ENCODE data around the gene SETD5. TPM values are rescaled to one million over a fixed set of nuclear protein-coding genes. Genes with fewer than 3 reads are reported as not detected.
"Not testable (repeated sequence)": the region's sequence is repeated elsewhere in the genome, so short reads cannot be mapped to it uniquely, and the experiment has no call there.

Gene SETD5
- total RNA-seq, 1 experiment from 2014 or later: 18.4 TPM

DNA sequence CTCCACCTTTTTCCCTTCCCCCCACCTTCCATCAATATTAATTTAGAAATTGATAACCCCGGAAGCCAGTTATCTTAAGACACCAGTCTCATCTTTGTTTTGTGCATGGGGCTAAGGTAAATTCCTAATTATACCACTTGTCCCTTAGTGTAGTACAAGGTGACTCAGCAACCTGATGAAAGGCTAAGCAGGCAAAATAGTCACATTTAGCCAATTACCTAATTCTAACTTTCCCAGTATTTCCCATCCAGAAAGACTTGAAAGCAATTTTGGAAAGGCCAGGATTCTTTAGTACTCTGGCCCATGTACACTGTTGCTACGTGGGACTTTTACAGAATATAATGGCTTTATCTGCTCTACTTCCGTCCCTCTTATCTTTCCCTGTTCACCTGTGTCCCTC, 72.6 kb downstream of the SETD5 start:
- Histone ChIP-seq H3K36me3 (peaks cover 87% of the 10 kb centered on the region), H3K27me3 (no peaks in the 10 kb centered on the region), H3K9me3 (no peaks in the 10 kb centered on the region), H3K4me3 (no peak overlapping the region)
- DNase-seq: no peak

DNA sequence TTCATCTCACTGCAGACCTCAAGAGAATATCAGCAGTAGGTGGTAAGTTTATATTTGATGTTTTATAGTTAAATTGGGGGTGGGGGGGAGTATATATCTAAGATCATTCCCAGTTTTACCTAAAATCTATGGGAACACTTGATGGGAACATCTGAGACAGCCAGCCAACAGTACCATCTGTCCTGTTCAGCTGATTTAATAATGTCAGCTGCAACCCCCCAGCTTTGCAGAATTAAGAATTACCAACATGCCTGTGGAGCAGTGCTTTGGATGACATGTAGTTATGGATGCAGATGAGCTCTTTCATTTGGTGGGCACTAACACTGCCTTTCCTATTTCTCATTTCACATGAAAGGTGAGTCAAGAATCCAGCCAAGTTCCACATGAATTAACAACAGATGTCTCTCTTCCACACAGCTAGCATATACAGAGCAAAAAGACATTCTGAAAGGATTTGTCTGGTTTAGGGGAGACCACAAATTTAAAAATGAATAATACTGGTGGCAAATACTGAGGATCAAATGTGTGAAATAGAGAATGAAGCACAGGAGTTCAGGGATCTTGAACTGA, 76.2 kb downstream of the SETD5 start:
- Histone ChIP-seq H3K4me3 (no peak overlapping the region), H3K9me3 (no peaks in the 10 kb centered on the region), H3K27me3 (no peaks in the 10 kb centered on the region), H3K36me3 (peaks cover 85% of the 10 kb centered on the region)
- DNase-seq: no peak

DNA sequence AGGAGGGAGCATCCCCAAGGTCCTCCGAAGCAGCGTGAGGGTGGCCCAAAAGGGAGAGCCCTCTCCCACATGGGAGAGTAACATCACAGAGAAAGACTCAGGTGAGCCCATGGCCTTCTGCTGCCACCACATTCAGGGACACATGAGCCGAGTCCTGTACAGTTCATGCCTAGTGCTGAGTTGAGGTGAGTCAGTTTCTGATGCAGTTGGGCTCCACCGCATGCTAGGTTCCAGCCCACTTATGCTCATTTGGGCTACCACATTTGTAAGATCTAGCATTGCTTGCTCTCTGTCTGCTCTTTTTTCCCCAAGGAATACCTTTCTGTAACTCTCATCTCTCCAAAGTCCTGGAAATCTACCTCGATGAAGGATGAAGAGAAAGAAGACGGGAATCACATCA, 77.1 kb downstream of the SETD5 start:
- no peaks in the 10 kb centered on the region for H3K27me3 ChIP-seq
- no peaks in the 10 kb centered on the region for H3K9me3 ChIP-seq
- H3K36me3 ChIP-seq: peaks cover 82% of the 10 kb centered on the region
- no peak for DNase-seq
- H3K4me3 ChIP-seq: no peak overlapping the region

DNA sequence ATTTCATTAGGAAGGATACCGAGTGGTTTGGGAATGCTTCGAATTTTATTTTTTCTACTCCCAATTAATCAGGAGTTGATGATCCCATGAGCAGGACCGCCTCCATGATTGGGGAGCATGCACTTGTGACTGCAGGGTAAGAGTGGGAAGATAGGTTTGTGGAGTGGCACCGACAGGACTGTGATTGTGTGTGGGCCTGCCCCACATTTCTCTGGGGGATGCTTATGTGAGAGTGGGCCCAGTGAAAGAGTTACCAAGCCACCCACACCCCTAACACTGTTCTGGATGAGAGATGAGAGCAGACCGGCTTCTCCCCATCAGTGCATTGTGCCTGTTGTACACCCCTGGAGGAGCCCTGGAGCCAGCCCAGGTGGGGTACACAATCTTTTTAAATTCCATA, 79.5 kb downstream of the SETD5 start:
- Histone ChIP-seq H3K27me3 (no peaks in the 10 kb centered on the region), H3K9me3 (no peaks in the 10 kb centered on the region), H3K36me3 (peaks cover 68% of the 10 kb centered on the region), H3K4me3 (no peak overlapping the region)
- DNase-seq: no peak

DNA sequence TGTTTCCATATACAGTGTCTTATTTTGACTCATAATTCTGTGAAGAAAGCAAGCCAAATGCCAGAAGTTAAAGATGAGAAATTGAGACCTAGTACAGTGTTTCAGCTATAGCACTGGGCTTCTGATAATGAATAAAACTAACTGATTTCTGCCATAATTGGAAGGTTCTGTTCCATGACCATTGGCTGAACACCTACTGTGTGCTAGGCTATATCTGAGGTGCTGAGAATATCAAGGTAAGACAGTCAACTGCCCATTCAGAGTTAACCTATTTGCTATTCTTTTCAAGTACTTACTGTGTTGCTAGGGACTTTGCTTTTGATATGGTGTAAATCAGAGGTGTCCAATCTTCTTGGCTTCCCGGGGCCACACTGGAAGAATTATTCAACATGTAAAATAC, 82.8 kb downstream of the SETD5 start:
- H3K4me3 ChIP-seq: no peak overlapping the region
- H3K27me3 ChIP-seq: no peaks in the 10 kb centered on the region
- H3K9me3 ChIP-seq: no peaks in the 10 kb centered on the region
- peaks cover 43% of the 10 kb centered on the region for H3K36me3 ChIP-seq
- no peak for DNase-seq

DNA sequence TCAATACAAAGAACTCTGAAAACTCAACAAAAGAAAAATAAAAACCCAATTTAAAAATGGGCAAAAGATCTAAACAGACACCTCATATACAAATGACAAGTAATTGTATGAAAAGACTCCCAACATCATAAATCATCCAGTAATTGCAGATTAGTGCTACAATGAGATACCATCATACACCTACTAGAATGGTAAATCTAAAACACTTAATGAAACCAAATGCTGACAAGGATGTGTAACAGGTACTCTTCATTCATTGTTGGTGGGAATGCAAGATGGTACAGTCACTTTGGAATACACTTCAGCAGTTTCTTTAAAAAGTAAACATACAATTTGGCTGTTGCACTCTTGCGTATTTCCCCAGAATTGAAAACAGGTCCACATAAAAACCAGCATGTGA, 87.8 kb downstream of the SETD5 start:
- H3K9me3 ChIP-seq: no peaks in the 10 kb centered on the region
- no peak for DNase-seq
- H3K4me3 ChIP-seq: no peak overlapping the region
- no peaks in the 10 kb centered on the region for H3K27me3 ChIP-seq
- H3K36me3 ChIP-seq: peaks cover 18% of the 10 kb centered on the region

DNA sequence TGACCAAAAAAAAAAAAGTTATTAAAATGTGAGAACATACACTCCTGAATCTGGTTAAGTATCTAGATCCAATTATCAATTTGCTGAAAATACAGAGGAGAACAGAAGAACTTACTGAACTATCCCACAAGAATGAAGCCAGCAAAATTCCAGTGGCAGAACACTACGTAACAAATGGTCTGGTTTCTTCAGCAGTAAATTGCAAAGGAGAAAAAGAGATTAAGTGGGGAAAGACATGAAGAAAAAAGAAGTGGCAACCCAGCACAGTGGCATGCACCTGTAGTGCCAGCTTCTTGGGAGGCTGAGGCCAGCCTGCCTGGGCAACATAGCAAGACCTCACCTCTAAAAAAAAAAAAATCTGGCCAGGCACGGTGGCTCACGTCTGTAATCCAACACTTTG, 94.1 kb downstream of the SETD5 start:
- Histone ChIP-seq H3K27me3 (no peaks in the 10 kb centered on the region), H3K9me3 (no peaks in the 10 kb centered on the region), H3K4me3 (no peak overlapping the region), H3K36me3 (no peaks in the 10 kb centered on the region)
- DNase-seq: no peak

DNA sequence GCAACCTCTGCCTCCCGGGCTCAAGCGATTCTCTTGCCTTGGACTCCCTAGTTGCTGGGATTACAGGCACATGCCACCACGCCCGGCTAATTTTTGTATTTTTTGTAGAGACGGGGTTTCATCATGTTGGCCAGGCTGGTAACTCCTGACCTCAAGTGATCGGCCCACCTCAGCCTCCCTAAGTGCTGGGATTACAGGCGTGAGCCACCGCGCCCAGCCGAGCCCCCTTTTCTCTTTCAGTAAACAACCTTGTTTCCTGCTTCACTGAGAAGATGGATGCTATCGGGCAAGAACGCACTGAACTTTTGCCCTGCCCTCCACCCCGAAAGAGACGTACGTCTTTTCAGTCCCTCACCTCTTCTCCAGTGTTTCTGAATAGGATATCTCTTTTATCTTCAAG, 96.6 kb downstream of the SETD5 start:
- H3K9me3 ChIP-seq, H3K27me3 ChIP-seq, H3K36me3 ChIP-seq, DNase-seq, H3K4me3 ChIP-seq: not testable (repeated sequence)

DNA sequence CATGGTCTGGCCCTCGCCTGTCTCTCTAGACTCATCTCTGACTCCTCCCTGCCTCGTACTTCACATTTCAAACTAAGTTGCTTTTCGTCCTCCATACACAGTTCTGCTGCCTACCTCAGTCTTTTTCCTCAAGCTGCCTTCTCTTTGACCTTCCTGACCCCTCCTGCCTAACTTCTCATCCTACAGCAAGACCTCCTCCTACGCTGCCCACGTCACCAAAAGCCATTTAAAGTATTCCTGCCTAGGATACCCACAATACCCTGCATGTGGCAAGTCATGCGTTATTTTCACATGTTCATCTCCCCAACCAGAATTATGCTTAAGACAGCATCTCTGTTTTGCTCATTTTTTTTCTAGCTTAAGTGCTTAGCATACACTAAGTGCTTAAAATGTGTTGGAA, 99.5 kb downstream of the SETD5 start:
- DNase-seq: no peak
- Histone ChIP-seq H3K27me3 (no peaks in the 10 kb centered on the region), H3K9me3 (no peaks in the 10 kb centered on the region), H3K4me3 (no peak overlapping the region), H3K36me3 (no peaks in the 10 kb centered on the region)

DNA sequence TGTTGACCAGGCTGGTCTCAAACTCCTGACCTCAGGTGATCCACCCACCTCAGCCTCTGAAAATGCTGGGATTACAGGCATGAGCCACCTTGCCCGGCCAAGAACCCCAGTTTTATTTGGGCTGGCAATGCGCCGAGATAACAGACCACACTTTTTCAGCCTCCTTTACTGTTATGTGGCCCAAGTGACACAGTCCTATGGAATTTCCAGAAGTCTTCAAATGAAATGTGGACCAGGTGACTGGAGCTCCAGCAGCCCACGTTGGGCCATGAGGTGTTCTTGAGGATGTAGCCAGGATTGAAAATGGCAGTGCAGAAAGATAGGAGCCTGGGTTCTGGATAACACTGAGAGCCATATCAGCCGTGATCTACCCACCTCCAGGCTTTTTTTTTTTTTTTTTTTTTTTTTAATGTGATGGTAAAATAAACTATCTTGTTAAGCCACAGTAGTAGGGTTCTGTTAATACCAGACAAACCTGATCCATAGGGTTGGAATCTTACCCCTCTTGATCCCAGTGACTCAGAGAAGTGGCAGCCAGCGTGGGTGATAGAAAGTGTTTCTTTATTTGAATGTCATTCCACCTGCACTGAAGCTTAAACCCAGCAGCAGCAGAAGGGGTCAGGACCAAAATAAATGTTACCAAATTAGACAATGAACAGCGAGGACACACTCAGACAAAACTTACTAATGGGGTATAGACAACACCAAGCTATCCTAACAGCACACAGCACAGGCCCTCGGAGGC, 100.6 kb downstream of the SETD5 start:
- no peaks in the 10 kb centered on the region for H3K27me3 ChIP-seq
- peak; percentile 16 for DNase-seq
- no peaks in the 10 kb centered on the region for H3K36me3 ChIP-seq
- H3K9me3 ChIP-seq: no peaks in the 10 kb centered on the region
- H3K4me3 ChIP-seq: no peak overlapping the region

DNA sequence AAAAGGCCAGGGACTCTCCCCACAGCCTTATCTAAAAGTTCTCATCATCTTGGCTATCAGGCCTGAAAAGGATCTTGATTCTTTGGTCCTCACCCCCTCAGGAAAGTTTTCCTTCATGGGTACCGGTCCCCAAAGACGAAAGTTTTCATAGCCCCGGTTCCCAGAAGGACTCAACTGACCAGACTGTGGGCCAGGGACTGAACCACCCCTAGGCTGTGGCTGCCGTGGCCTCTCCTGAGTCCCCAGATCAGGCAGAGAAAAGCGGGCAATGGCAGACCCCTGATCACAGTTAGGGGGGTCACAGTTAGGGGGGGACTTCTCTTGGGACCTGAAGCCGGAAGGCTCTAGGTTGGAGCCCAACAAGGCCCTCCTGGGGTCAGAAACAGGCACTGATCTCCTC, 101.4 kb downstream of the SETD5 start:
- Histone ChIP-seq H3K9me3 (no peaks in the 10 kb centered on the region), H3K36me3 (no peaks in the 10 kb centered on the region), H3K27me3 (no peaks in the 10 kb centered on the region), H3K4me3 (no peak overlapping the region)
- no peak for DNase-seq

DNA sequence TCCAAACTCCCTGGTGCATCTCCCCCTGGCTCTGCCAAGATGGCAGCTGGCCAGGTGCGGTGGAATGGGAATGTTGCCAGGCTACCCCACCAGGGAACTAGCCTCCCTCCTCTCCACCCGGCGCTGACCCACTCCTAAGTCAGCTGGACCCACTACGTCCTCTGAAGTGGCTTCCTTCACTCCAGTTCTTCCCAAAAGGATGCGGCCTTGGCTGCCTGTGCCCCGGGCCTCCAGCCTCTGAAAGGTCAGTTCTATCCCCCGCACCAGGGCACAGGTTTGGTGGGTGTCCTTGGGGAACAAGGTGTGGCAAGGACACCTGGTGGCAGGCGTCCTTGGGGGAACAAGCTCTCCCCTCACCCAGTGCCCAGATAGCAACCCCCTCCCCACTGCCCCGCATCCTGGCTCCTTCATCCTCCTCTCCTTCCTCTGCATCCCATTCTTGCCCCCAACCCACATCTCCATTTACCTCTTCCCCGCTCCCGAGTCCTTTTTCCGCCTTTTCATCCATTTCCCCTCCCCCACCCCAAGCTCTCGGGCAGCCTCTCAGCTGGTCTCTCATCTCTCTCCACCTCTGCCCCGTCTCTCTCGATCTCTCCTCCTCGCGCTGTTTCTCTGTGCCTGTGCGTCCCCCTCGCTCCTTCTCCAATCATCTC, 102.2 kb downstream of the SETD5 start:
- no peaks in the 10 kb centered on the region for H3K36me3 ChIP-seq
- no peak overlapping the region for H3K4me3 ChIP-seq

DNA sequence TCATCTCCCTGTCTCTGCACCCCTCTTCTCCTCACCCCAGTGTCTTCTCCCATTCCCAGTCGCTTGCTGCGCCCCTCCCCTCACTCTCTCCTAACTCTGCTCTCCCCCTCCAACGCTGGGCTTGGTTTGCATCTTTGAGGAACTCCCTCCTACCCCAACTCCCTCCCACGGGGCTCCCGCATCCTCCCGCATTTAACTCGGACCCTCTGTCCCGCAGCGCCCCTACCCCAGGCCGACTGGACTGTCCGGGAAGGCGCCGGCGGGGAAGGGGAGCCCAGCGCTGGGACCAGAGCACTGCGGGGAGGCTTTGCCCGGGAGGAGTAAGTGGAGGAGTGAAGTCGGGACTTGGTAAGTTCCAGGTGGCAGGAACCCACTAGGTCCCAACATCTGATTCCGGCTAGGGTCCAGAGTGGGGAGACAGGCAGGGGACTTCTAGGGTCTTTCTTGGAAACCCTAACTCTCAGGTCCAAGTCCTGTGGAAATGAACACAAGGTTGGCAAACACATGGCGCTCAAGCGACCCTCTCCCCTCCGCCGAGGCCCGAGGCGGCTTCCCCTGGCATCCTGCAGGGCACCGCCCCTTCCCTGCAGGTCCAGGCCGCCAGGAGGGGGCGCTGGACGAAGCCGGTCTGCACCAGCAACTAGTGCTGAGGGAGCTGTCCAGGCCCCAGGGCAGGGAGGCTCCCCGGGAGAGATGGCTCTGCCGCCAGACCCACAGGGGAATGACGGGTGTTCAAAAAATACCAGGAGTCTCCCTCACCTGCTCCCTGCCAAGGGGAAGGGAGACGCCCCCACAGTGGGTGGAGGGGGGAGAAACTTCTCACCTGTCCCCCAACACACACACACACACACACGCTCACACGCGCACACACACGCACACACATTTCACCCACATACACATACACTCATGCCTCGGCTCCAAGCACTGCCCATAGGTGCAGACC, 103.0 kb downstream of the SETD5 start:
- H3K4me3 ChIP-seq: no peak overlapping the region
- H3K9me3 ChIP-seq: no peaks in the 10 kb centered on the region
- H3K27me3 ChIP-seq: no peaks in the 10 kb centered on the region
- H3K36me3 ChIP-seq: no peaks in the 10 kb centered on the region
- DNase-seq: peak; percentile 34

More for the DNA sequence above, 102.2 kb downstream of the SETD5 start:
- Histone ChIP-seq H3K9me3 (no peaks in the 10 kb centered on the region), H3K27me3 (no peaks in the 10 kb centered on the region)
- no peak for DNase-seq

DNA sequence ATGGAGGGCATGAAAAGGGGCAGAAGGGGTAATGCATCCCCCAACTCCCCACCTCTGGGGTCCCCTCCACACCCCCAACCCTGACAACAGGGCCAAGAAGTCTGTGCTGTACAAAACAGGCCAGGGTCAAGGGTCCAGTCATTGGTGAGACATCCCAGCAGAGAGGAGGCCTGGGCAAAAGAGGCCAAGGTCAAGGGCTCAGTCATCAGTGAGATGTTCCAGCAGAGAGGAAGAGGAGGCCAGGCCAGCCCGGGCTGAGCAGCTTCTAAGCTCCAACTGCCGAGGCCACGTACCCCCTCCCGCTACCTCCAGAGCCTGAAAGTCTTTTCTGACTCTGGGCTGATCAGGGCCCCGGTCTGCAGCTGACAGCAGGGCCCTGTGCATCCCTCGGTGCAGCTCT, 103.8 kb downstream of the SETD5 start:
- H3K36me3 ChIP-seq: no peaks in the 10 kb centered on the region
- no peak overlapping the region for H3K4me3 ChIP-seq
- no peaks in the 10 kb centered on the region for H3K9me3 ChIP-seq
- DNase-seq: no peak
- no peaks in the 10 kb centered on the region for H3K27me3 ChIP-seq

DNA sequence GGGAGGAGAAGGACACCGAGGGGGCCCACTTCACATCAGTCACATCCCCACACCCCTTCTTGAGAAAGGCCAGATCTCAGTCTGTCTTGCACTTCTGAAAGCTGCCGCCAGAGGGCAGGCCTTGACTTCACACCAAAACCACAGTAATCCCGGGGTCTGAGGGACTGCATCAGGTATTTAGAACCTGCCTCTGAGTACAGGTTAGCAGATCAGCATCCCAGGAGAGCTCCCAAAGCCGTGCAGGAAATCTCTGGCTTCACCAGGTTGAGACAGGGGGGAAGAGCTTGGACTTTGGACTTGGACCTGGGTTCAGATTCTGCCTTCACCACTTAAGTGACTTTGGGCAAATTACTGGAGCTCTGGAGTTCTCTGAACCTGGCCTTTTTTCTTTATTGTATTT, 105.9 kb downstream of the SETD5 start:
- DNase-seq: no peak
- Histone ChIP-seq H3K9me3 (no peaks in the 10 kb centered on the region), H3K36me3 (no peaks in the 10 kb centered on the region), H3K4me3 (no peak overlapping the region), H3K27me3 (no peaks in the 10 kb centered on the region)

DNA sequence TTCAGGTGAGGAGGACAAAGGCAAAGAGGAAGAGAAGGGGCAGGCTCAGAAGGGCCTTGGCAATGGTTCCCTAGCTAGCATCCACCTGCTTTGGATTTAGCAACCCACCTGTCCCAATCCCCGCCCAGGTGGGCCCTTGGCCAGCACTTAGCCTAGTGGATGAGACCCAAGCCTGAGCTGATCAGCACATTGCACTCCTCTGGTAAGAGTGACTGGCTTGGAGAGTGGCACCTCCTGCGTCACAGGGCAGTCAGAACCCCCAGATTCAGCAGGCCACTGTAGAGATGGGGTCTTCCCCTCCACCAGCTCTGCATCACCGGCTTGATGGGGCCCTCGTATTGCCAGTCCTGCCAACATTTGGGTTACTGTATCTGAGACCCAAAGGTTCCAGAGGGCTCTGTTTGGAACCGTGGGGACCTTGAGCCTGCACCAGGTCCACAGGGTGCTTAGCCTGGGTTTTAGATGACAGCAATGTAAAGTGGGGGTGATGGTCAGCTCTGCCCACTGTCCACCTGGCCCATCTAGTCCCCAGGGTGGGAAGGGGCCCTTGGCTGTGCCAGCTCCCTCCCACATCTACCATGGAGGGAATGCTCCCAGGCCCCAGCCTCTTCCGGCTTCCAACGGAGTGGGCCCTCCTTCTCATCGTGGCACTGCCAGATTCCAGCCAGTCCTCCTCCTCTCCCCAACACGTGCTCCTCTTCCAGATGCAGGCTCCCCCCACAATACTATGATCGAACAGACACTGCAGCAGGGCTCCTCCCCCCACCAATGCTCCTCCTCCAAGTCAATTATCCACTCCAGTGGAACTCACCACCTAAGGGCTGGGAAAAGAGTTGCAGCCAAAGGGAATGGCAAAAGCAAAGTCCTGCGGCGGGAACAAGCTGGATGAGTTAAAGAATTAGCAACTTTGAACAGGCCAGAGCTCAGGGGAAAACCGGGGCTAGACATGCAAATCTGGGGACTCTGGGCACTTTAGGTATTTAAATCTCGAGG, 110.5 kb downstream of the SETD5 start:
- H3K9me3 ChIP-seq: no peaks in the 10 kb centered on the region
- no peak for DNase-seq
- H3K36me3 ChIP-seq: no peaks in the 10 kb centered on the region
- no peaks in the 10 kb centered on the region for H3K27me3 ChIP-seq
- H3K4me3 ChIP-seq: no peak overlapping the region

Data from MG63 (cell line).